DND-41 (cell line): ENCODE results near the gene ARHGAP8.

Source experiments
- EZH2 ChIP-seq: IDR thresholded peaks from 3 replicates; pipeline ENCODE4 v1.6.1; 2012; ENCODE audit warnings: borderline replicate concordance, low read depth, mild to moderate bottlenecking, moderate library complexity, low read length, inconsistent platforms; ENCODE audit not compliant: severe bottlenecking
- TF ChIP-seq, protein P1 (sequence below): IDR thresholded peaks from 2 replicates; pipeline ENCODE4 v1.5.1; 2012; ENCODE audit warnings: borderline replicate concordance, low read length, moderate library complexity, mild to moderate bottlenecking; ENCODE audit not compliant: poor library complexity, severe bottlenecking; ENCODE audit errors: extremely low read depth

DNA sequence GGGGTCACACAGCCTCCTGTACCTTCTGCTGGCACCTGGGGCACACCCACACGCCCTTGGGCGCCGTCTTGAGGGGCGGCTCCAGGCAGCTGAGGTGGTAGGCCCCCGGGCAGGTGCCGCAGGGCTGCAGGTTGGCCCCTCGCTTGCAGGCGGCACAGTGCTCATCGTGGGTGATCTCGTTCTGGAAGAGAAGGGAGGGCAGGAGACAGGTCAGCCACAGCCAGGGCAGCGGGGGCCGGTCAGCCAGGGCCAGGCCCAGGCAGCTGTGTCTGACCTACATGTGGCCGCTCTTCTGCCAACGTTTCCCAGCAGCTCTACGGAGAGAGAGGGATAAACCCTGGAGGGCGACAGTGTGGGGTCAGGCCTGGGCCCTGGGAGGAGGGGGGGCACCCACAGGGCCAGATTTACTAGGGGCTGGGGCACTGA, 135.6 kb downstream of the ARHGAP8 start:
- TF ChIP-seq, protein P1, sequence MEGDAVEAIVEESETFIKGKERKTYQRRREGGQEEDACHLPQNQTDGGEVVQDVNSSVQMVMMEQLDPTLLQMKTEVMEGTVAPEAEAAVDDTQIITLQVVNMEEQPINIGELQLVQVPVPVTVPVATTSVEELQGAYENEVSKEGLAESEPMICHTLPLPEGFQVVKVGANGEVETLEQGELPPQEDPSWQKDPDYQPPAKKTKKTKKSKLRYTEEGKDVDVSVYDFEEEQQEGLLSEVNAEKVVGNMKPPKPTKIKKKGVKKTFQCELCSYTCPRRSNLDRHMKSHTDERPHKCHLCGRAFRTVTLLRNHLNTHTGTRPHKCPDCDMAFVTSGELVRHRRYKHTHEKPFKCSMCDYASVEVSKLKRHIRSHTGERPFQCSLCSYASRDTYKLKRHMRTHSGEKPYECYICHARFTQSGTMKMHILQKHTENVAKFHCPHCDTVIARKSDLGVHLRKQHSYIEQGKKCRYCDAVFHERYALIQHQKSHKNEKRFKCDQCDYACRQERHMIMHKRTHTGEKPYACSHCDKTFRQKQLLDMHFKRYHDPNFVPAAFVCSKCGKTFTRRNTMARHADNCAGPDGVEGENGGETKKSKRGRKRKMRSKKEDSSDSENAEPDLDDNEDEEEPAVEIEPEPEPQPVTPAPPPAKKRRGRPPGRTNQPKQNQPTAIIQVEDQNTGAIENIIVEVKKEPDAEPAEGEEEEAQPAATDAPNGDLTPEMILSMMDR: no peak
- no peak for TF ChIP-seq EZH2
